Occipital lobe (tissue), 2 donors: ENCODE data around the gene RRBP1. TPM values are rescaled to one million over a fixed set of nuclear protein-coding genes. Genes with fewer than 3 reads are reported as not detected.

Experiments
- DNase-seq: peaks from one replicate; lab custom pipeline; 2025; lab: John Stamatoyannopoulos, UW
- total RNA-seq: library from RNA; depleted of rRNA; stranded (reverse); fragments of >200 nt; gene quantifications from one replicate; pipeline ENCODE4 v1.2.3, GENCODE V29; 2014

RRBP1 gene
- total RNA-seq, 1 donor from 2014 or later, result 5.6 TPM

DNA sequence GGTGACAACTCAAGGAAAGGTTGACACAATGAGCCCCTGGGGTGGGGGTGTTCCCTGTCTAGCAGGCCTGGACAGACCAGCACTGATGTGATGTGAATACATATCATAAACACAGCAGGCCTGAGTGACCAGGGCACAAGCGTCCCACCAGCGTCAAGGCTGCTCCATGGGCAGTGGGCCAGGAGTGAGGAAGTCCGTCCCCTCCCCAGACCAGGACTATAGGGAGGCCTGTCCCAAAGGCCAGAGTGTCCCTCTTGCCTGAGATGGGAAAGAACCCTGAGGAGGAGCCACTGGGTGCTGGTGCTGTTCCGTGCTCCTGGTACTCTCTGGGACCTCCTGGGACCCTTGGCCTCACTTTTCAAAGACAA is 44.6 kb downstream of the RRBP1 start:
- no peak for DNase-seq

DNA sequence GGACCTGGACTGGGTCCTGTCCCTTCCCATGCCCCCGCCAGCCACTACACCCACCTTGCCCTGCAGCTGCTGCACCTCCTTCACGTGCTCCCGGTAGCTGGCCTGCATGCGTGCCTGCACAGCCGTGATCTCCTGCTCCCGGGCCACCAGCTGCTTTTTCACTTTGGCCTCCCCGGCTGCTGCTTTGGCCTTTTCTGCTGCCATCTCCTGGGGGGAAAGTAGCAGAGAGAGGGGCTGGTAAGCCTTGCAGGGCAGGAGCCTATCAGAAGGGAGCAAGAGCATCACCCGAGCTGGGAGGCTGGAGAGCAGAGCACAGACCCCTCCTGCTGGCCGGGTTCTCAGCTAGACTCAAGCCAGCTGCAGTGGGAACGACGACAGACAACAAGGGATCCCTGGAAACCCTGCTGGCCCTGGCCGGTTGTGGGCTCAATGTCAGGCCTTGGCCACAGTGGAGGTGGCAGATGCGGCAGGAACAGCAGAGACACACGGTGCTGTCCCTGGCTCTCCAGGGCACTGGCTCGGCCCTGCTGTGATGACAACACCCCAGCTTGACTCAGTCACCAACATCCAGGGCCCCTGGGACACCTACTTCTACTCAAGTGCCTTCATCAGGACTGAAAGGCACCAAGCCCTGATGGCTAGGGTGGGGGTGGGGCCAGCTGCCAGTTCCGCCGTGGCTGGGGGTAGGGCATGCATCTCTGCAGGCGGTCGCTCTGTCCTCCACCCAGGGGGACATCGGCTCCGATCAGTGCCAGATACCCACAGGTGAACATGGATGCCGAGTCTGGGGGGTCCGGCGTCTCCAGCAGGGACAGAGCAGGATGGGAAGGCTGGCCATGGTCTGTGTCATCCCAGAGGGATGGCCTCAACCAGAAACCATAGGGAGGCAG is 45.3 kb downstream of the RRBP1 start:
- peak; percentile 78 for DNase-seq

DNA sequence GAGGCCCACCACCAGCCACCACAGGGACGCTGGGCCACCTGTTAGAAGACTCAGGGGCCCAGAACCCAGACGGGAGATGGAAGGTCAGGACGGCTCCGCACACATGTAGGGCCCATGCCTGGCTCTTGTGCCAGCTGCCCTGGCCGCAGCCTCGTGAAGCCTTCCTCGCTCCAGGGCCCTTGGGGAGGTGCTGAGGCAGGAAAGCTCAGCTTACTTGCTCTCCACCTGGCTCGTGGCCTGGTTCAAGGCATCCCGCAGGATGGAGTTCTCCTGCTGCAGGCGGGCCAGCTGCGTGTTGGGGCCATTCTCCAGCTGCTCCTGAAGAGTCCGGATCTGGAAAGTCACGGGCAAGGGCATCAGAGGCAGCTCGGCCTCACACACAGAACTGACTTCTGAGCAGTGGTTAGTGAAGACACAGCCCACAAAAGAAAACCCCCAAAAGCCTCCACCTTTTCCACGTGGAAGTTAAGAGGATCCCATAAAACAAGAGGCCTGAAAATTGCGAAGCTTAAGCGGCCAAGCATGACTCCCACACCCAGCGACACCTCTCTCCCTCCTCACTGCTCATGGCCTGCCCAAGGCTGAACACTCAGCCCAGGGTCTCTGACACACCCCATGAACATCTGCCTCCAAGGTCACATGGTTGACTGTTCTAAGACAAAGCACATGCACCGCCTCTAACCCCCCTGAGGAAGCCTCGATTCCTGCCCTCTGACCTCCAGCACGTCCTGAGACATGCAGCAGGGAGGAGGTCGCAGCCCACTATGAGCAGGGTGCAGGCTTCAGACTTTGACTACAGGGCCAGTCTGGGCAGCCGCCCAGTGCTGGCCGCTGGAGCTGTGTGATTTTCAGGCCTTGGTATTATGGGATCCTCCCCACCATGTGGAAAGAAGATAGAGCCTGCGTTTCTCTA is 46.5 kb downstream of the RRBP1 start:
- DNase-seq, result no peak

DNA sequence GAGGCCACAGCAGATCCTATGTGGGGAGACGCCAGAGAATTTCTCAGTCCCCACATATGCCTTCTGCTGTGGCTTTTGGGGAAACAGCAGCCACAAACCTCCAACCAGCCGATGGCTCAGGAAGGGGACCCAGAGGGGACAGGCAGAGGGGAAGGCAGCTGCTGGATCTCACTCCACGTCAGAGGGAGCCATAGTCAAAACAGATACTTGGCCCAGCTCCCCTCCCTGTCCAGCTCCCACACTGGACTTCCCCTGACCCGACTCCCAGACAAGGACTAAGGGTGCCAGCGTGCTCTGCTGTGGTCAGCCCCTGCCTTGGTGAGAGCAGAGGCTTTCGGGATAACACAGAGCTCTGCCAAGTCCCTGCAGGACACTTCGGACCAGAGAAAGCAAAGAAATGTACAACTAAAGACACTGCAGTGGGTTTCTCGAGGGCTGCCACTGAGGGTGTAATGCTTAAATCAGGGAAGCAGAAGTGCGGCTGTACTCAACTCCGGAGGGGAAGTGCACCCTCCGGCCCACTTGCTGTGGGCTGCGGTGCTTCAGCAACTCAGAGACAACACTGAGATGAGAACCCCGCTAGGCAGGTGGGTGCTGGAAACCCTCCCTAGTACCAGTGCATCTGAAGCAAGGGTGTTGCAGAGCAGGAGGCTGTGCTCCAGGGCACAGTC is 47.2 kb downstream of the RRBP1 start:
- no peak for DNase-seq

DNA sequence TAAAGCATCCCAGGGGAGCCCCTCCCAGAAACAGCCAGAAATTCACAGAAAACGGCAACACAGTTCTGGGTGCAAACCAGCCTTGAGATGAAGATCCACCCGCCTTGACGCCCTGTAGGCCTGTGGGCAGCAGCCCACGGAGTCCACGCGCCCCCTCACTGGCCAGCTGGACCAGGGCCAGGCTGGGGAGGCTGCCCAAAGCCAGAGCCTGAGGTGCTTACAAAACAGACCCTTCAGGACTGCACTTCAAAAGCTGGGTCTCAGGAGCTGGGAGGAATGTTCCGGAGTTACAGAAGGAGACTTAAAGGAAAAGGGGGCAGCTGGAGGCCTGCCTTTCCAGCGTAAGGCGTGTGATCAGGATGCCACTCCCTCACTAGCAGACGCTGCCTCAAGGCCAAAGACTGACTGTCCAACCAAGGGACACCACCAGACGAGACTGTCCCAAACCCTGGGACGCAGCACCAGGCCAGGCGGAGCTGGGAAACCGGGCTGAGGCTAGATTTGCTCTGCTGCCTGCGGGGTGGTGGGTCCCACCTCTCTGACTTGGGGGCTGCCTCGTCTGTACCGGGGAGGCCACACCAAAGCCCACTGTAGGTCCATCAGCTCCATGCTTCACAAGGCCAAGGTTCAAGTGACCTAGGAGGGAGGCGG is 48.1 kb downstream of the RRBP1 start:
- DNase-seq, result no peak

DNA sequence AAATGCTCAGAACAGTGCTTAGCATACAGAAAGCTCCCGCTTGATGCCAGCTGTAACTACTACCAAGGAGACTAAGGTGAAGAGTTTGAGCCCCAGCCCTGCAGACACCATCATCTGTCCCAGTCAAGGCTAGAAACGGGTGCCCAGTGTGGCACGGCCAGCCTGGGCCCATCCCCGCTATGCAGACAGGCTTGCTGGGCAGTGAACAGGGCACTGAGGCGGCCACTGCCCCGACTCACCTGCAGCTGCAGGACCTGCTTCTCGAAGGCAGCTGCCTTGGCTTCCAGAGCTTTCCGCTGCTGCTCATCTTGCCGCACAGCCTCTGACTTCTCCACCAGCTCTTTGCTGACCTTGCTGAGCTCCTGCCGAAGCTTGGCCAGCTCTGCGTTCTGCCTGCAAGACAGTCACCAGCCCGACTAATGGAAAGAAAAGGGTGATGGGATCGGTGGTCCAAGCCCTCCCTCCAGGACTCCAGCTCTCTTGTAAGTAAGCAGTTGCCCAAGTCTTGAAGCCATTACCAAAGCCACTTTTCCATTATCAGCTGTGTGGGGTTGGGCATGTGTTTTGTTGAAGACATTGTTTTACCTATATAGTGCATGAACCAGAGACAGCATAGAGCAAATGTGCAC is 48.7 kb downstream of the RRBP1 start:
- no peak for DNase-seq

DNA sequence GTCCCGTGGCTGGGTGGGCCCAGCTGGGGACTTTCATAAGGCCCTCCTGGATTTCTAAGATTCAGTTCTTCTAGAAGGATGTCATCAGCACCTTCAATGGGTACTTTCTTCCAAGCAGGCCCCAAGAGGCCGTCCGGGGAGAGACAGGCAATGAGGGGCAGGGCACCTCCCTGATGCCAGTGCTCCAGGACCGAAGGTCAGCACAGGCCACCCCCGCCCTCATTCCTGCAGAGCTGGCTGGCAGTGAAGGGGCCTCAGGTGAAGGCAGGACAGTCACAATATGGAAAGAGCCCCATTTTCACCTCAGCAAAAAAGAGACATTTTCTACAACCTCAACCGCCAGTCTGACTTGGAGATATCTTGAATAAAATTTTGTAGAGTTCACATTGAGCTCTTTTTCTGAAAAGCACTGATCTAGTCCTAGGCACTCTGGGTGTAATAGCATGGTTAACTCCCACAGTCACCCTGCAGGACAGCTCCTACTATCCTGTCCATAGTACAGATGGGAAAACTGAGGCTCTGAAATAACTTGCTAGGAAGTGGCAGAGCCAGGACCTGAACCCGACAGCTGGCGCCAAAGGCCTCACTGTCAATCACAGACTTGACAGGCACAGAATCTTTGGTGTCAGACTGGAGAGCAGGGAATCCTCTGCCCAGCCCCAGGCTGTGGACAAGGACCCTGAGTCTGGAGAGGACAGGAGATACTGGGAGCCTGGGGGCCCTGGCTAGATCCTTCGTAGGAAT is 50.3 kb downstream of the RRBP1 start:
- DNase-seq, result no peak

DNA sequence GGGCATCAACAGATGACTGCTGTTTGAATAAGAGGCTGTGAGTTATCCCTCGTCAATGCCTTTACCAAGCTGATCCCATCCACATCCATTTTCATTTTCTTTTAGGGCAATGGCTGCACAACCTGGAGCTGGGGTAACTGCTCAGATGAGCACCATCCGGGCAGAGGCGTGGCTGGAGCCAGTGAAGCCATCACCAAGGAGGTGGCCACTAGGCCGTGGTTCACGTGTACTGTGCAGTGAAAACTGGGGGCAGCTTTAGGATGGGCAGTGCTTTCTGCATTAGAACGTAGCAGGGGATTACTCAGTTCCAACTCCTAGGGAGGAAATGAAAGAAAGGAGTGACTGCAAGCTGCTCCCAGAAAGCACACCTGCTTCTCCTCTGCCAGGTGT is 51.2 kb downstream of the RRBP1 start:
- DNase-seq, result no peak

DNA sequence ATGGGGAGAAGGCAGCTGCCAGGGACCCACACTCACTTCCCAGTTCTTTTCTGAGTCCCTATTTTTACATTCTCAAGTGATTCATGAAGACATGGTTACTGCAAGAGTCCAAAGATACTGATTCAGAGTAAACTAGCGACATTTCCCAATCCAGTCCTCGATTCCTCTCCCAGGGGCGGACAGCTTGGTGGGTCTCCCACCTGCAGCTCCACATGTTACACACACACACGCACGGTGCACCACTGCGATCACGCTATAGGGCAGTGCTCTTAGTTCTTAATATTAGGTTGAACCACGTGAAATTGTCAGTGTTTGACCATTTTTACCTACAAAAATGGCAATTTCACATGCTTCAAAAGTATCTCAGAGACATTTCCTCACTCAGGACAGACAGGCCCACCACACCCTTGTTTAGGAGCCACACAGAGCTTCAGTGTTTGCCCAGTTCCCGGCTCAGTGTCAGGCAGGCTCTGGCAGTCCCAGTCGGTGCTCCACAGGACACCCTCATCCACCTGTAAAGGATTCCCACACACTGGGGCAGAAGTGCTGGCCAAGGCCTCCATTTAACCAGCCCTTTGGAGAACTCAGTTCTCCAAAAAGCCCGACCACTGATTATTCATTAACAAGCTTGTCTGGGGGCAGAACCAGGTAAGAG is 51.8 kb downstream of the RRBP1 start:
- no peak for DNase-seq

DNA sequence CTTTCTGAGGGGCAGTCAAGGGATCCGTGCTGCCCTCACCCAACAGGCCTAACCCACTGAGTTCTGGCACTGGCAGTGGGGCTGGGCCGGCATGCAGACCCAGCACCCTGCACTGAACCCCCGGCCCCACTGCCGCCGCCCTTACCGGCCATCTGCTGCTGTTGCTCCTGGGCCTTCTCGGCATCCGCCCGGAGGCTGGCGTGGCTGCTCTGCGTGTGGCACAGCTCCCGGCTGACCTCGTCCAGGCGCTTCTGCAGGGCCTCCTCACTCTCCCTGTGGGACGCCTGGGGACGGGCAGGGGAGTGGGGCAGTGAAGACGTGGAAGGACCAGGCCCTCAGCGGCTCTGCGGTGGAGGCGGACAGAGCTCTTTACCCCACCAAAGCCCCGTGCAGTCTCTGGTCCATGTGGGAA is 52.4 kb downstream of the RRBP1 start:
- no peak for DNase-seq

DNA sequence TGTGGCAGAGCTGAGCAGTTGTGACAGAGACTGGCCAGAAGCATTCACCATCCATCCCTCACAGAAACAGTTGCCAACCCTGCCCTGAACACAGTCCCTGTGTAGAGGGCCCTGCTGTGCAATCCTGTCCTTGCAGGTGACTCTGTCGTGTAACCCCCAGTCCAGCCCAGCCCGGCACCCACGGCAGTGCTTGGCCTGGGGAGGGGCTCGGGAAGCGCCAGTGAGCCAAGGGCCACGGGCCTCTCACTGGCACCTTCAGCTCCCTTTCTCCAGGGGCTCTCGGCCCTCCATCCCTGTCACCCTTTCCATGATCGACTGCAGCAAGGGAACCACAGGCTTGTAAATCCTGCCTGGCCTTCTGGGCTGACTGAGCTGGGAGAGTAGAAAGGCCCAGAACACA is 53.0 kb downstream of the RRBP1 start:
- no peak for DNase-seq

DNA sequence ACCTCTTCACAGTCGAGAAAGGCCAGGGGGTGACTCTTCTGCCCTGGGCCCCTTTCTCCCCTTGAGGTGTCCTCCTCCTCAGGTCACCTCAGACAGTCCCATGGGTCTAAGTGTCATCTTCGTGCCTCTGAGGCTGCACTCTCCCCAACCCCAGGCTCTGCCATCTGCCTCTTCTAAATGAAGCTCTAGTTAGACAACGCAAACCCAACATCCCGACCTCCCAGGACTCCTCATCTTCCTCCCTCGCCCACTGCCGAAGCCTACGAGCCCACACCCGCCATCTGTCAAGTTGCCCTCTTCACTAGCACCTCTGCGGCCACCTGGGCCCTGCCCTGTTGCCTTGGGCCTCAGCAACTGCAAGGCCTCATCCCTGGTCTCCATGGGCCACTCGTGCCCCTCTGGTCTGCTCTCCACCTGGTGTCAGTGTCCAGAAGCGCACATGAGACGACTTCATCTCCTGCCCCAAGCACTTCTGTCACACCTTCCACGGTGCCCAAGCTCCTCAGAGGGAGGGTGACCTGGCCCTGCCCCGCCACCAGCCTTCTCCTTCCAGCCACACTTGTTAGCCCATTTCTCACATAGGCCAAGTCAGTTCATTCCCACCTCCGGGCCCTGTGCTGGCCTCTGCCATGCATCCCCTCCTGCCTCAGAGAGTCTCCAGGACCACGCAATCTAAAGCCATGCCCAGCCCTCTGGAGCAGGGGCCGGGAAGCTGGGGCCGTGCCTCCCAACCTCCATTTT is 53.8 kb downstream of the RRBP1 start:
- no peak for DNase-seq

DNA sequence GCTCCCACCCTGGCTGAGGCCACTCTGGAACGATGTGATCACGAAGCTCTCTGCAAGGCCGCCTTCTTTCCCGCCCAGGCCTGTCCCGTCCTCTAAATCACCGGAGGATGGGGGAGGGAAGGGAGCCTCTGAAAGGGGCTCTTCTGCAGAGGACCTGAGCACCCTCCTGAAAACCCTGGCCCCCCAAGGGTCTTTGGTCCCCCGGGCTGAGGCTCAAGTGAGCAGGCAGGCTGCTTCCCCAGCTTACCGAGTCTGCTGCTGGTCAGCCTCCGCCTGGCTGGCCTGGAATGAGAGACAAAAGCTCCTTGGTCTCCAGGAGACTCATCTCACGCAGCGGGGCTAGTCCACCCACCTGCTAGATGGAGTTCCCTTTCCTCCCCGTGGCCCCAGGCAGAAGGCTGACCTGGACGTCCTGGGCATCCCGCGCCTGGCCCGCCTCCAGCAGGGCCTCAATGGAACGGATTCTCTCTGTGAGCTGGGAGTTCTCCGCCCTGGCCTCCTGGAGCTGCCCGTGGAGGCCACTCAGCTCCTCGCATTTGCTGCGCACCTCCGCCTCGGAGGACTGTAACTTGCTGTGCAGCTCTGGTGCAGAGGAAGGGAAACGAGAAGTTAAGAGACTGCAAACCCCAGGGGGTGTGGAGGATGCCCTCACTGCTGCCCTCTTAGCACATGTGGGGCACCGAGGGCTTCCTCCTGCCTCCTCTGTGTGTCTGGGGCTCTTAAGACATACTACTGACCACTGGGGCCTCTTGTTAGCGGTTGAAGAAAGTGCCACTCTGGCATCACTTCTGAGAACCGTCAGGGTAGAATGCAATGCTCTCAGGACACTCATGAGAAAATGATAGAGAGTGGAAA is 54.7 kb downstream of the RRBP1 start:
- no peak for DNase-seq

DNA sequence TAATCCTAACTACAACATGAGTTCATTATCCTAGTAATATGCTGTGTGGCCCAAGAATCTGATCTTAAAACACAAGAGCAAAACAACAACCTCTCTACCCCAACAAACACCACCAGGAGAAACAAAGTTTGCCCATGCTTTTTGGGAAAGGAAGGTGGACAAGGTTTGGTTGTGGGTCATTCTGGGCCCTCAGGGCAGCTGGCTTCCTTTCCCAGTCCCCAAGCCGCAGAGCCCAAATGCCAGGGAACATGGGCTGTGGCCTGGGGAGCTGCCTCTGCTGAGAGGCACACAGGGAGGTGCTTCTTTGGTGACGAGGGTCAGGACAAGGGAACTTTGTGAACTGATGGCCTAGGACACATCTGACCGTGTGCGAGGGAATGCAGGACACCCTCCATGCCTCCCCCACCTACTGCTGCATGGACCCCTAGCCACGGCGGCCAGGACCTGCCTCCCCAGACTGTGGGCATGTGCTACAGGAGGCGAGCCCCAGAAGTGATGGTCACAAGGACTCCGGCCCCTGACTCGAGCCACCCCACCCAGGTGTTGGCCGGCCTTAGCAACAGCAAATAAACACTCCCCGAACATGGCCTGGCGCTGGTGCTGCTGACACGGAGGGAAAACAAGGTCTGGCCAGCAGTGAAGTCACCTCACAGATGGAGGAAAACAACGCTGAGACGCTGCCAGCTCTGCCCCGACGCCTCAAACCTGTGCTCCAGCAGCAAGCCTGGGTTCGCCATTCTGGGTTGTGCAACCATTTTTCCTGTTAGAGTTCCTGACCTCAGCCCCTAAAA is 55.6 kb downstream of the RRBP1 start:
- no peak for DNase-seq

DNA sequence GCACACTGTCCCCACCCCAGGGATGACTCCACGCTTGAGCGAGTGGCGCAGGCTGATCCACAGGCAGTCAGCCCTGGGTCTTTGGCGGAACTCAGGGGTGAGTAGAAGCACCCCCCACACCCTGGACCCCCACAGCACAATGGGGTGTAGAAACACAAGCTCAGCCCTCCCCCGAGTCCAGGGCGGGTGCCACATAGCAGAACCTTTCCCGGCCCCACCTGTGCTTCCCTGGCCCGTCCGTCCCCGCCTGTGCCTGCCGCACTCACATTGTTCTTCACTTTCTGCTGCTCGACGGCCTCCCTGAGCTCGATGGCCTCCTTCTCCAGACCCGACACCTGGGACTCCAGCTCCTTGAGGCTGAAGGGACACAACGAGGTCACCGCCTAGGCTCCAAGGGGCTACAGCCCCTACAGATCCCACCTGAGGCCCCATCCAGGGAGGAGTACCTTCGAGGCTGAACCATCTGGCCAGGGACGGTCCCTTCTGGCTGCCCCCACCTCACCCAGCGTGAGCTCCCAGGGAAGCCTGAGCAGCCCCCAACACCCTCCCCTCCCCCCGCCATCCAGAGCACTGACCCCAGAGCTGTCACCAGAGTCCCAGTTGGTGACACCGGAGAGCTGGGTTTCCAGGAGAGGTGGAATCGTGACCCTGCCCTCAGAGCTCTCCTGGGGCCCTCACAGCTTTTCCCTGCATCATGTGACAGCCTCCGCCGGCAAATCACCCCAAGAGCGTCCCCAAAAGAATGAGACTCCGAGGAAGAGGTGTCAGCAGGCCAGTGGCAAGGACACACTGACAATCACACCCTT is 56.6 kb downstream of the RRBP1 start:
- DNase-seq, result no peak

DNA sequence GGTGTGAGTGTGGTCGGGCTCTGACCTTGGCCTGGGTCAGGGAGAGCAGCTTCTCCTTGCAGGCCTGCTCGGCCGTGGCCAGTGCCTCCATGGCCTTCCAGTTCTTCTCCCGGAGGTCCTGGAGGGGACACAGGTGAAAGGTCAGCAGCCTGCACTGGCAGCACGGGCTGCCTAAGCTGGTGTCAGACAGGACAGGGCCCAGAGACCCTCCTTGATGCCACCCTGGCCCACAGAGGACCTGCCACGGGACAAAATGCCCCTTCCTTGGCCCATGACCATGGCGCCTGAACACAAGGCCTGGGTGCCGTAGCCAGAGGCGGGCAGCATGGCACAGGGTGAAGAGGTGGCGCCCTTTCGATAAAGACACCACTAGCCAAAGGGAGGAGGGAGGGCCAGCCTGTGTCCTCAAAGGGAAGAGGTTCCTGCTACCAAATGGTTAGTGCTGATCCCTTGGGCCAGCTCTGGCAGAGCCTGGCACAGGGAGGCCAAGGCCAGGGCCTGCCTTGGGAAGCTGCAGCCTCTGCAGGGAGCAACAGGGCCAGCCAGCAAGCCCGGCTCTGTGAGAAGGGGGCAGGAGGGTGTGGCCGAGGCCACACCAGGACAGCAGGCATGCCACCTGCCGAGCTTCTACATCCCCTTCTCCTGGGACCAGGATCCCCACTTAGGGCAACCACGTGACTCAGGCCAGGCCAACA is 57.3 kb downstream of the RRBP1 start:
- DNase-seq, result no peak
